ENCODE data around the gene RNF213. TPM values are rescaled to one million over a fixed set of nuclear protein-coding genes. Genes with fewer than 3 reads are reported as not detected.

The RNF213 gene
- total RNA-seq, 1 experiment from 2014 or later = 61.4 TPM

GRCh38 chr17:80433916-80434666 lies 173.4 kb downstream of the RNF213 start:
- H3K27me3 ChIP-seq (replicated peaks; ENCODE audit: control insufficient read depth, insufficient read depth, low read length) = peaks cover 2% of the 10 kb centered on the region
- intact Hi-C loops (cut with micrococcal nuclease; ENCODE audit: unreplicated experiment) = no loop called here
- no peak overlapping the region for H3K27ac Mint-ChIP-seq (ENCODE audit: unreplicated experiment)
- TF ChIP-seq CTCF (IDR thresholded peaks at IDR 0.05; ENCODE audit: insufficient read depth in 1 of 2, low read depth in 1 of 2, low read length in 1 of 2, severe bottlenecking in 1 of 2, unreplicated experiment in 1 of 2) = no peak
- no peak overlapping the region for H3K4me3 Mint-ChIP-seq (ENCODE audit: unreplicated experiment)
- H3K9me3 ChIP-seq = no peaks in the 10 kb centered on the region
- no peak overlapping the region for H3K4me3 ChIP-seq (ENCODE audit: low read depth, low read length)
- ChIA-PET POLR2A (no interaction called here), CTCF (no interaction called here)
- H3K36me3 Mint-ChIP-seq (ENCODE audit: insufficient read depth, unreplicated experiment) = no peaks in the 10 kb centered on the region
- H3K4me1 ChIP-seq = no peaks in the 10 kb centered on the region
- DNase-seq = no peak
- no peaks in the 10 kb centered on the region for H3K9me3 Mint-ChIP-seq (ENCODE audit: unreplicated experiment)
- no peaks in the 10 kb centered on the region for H3K4me1 Mint-ChIP-seq (ENCODE audit: low read depth, unreplicated experiment)
- H3K27me3 Mint-ChIP-seq (ENCODE audit: insufficient read depth, unreplicated experiment) = peaks cover 19% of the 10 kb centered on the region
- no peaks in the 10 kb centered on the region for H3K36me3 ChIP-seq (ENCODE audit: control insufficient read depth, insufficient read depth, low read length)
- no TSS peak for BruUV-seq (replicated peaks)

- Mint-ChIP-seq H3K4me1 (ENCODE audit: low read depth, unreplicated experiment) (no peaks in the 10 kb centered on the region), H3K4me3 (ENCODE audit: unreplicated experiment) (no peak overlapping the region), H3K27me3 (ENCODE audit: insufficient read depth, unreplicated experiment) (peaks cover 25% of the 10 kb centered on the region), H3K27ac (ENCODE audit: unreplicated experiment) (no peak overlapping the region), H3K9me3 (ENCODE audit: unreplicated experiment) (no peaks in the 10 kb centered on the region), H3K36me3 (ENCODE audit: insufficient read depth, unreplicated experiment) (no peaks in the 10 kb centered on the region)
- no peak for TF ChIP-seq CTCF (IDR thresholded peaks at IDR 0.05; ENCODE audit: insufficient read depth in 1 of 2, low read depth in 1 of 2, low read length in 1 of 2, severe bottlenecking in 1 of 2, unreplicated experiment in 1 of 2)
- ChIA-PET CTCF (interaction anchor here (0.6 to 1.3 kb wide), 3 partner anchors 11 to 534 kb away, joined by 3 read pairs; no protein-coding TSS in a partner anchor), POLR2A (no interaction called here)
- Histone ChIP-seq H3K4me3 (ENCODE audit: low read depth, low read length) (no peak overlapping the region), H3K4me1 (no peaks in the 10 kb centered on the region), H3K9me3 (no peaks in the 10 kb centered on the region), H3K36me3 (ENCODE audit: control insufficient read depth, insufficient read depth, low read length) (no peaks in the 10 kb centered on the region), H3K27me3 (replicated peaks; ENCODE audit: control insufficient read depth, insufficient read depth, low read length) (peaks cover 2% of the 10 kb centered on the region)
- intact Hi-C loops (cut with micrococcal nuclease; ENCODE audit: unreplicated experiment) = no loop called here
- no TSS peak for BruUV-seq (replicated peaks)
- DNase-seq = no peak
These were observed 176.9 kb downstream of the RNF213 start for GRCh38 chr17:80437532-80437931.

GRCh38 chr17:80438806-80439205 lies 178.2 kb downstream of the RNF213 start:
- no peak overlapping the region for H3K4me3 Mint-ChIP-seq (ENCODE audit: unreplicated experiment)

More at GRCh38 chr17:80438806-80439205, 178.2 kb downstream of the RNF213 start:
- H3K4me1 Mint-ChIP-seq (ENCODE audit: low read depth, unreplicated experiment) = no peaks in the 10 kb centered on the region
- H3K36me3 Mint-ChIP-seq (ENCODE audit: insufficient read depth, unreplicated experiment) = no peaks in the 10 kb centered on the region
- H3K4me3 ChIP-seq (ENCODE audit: low read depth, low read length) = no peak overlapping the region
- no peak for TF ChIP-seq CTCF (IDR thresholded peaks at IDR 0.05; ENCODE audit: insufficient read depth in 1 of 2, low read depth in 1 of 2, low read length in 1 of 2, severe bottlenecking in 1 of 2, unreplicated experiment in 1 of 2)
- H3K27ac Mint-ChIP-seq (ENCODE audit: unreplicated experiment) = no peak overlapping the region
- CTCF ChIA-PET = no interaction called here
- intact Hi-C loops (cut with micrococcal nuclease; ENCODE audit: unreplicated experiment) = no loop called here
- no peaks in the 10 kb centered on the region for H3K4me1 ChIP-seq
- no peaks in the 10 kb centered on the region for H3K9me3 Mint-ChIP-seq (ENCODE audit: unreplicated experiment)
- POLR2A ChIA-PET = no interaction called here
- no peaks in the 10 kb centered on the region for H3K36me3 ChIP-seq (ENCODE audit: control insufficient read depth, insufficient read depth, low read length)
- no peaks in the 10 kb centered on the region for H3K9me3 ChIP-seq
- peaks cover 2% of the 10 kb centered on the region for H3K27me3 ChIP-seq (replicated peaks; ENCODE audit: control insufficient read depth, insufficient read depth, low read length)
- BruUV-seq (replicated peaks) = no TSS peak
- H3K27me3 Mint-ChIP-seq (ENCODE audit: insufficient read depth, unreplicated experiment) = peaks cover 30% of the 10 kb centered on the region
- DNase-seq = no peak

All from Caco-2 (cell line).